ENCODE results near the gene UBE2H.
"Not testable (repeated sequence)": the region's sequence is repeated elsewhere in the genome, so short reads cannot be mapped to it uniquely, and the experiment has no call there.

UBE2H gene

GRCh38 chr7:129823143-129823542 is 129.6 kb downstream of the UBE2H start:
- not testable (repeated sequence) for DNase-seq (ENCODE audit: low read depth, low spot score)

- DNase-seq (ENCODE audit: low read depth, low spot score) = no peak
Observed at GRCh38 chr7:129821476-129821875, 131.3 kb downstream of the UBE2H start.

- no peak for DNase-seq (ENCODE audit: low read depth, low spot score)
Observed at GRCh38 chr7:129816742-129817141, 136.0 kb downstream of the UBE2H start.

GRCh38 chr7:129807863-129808262 is 144.9 kb downstream of the UBE2H start:
- no peak for DNase-seq (ENCODE audit: low read depth, low spot score)

- no peak for DNase-seq (ENCODE audit: low read depth, low spot score)
Observed at GRCh38 chr7:129804890-129805719, 147.7 kb downstream of the UBE2H start.

- DNase-seq (ENCODE audit: low read depth, low spot score) = no peak
Observed at GRCh38 chr7:129804111-129804889, 148.5 kb downstream of the UBE2H start.

- DNase-seq (ENCODE audit: low read depth, low spot score) = no peak
Observed at GRCh38 chr7:129803546-129804081, 149.1 kb downstream of the UBE2H start.

- no peak for DNase-seq (ENCODE audit: low read depth, low spot score)
Observed at GRCh38 chr7:129801882-129802281, 150.9 kb downstream of the UBE2H start.

GRCh38 chr7:129800901-129801300 is 151.9 kb downstream of the UBE2H start:
- no peak for DNase-seq (ENCODE audit: low read depth, low spot score)

GRCh38 chr7:129799350-129799955 is 153.3 kb downstream of the UBE2H start:
- DNase-seq (ENCODE audit: low read depth, low spot score) = no peak

GRCh38 chr7:129798616-129799349 is 154.0 kb downstream of the UBE2H start:
- DNase-seq (ENCODE audit: low read depth, low spot score) = no peak

GRCh38 chr7:129797214-129797789 is 155.5 kb downstream of the UBE2H start:
- DNase-seq (ENCODE audit: low read depth, low spot score) = no peak

- DNase-seq (ENCODE audit: low read depth, low spot score) = no peak
Observed at GRCh38 chr7:129796186-129796775, 156.5 kb downstream of the UBE2H start.

GRCh38 chr7:129794461-129794860 is 158.3 kb downstream of the UBE2H start:
- not testable (repeated sequence) for DNase-seq (ENCODE audit: low read depth, low spot score)

GRCh38 chr7:129793506-129794310 is 159.1 kb downstream of the UBE2H start:
- DNase-seq (ENCODE audit: low read depth, low spot score) = no peak

GRCh38 chr7:129792721-129793120 is 160.0 kb downstream of the UBE2H start:
- no peak for DNase-seq (ENCODE audit: low read depth, low spot score)

- DNase-seq (ENCODE audit: low read depth, low spot score) = no peak
Observed at GRCh38 chr7:129790136-129790535, 162.6 kb downstream of the UBE2H start.

- no peak for DNase-seq (ENCODE audit: low read depth, low spot score)
Observed at GRCh38 chr7:129789652-129790051, 163.1 kb downstream of the UBE2H start.

GRCh38 chr7:129789000-129789399 is 163.8 kb downstream of the UBE2H start:
- DNase-seq (ENCODE audit: low read depth, low spot score) = no peak

Data from brain pericyte (primary cell).